K562 (cell line): Measurements from ENCODE around the gene PTRH2. TPM values are rescaled to one million over a fixed set of nuclear protein-coding genes. Genes with fewer than 3 reads are reported as not detected.

Source experiments
- ATAC-seq: fragments of 200-7000 bp; cut with Tn5 transposase; 3 replicates; pipeline ENCODE4 v1.9.1; 2020; ENCODE audit warnings: moderate library complexity
- BruUV-seq: library from RNA; stranded (reverse); fragments of 400-500 nt; replicated peaks from 2 replicates; lab custom pipeline; 2021; lab: Mats Ljungman, UMichigan
- CTCF ChIA-PET: fragments of 300-600 bp; formaldehyde crosslinking; extraction: SDS; loops from one replicate; lab custom pipeline; 2021; ENCODE audit warnings: low intra/inter-chr PET ratio; lab: Yijun Ruan, JAX
- POLR2A ChIA-PET: fragments of 300-600, 350-650 bp; sonication (Branson Sonifier 250); formaldehyde crosslinking; extraction: SDS; loops from one replicate; lab custom pipeline; 2021; ENCODE audit warnings: antibody characterized with exemption, inconsistent platforms; lab: Yijun Ruan, JAX
- DNase-seq, 4 experiments: peaks; one replicate each; pipeline versions ENCODE4 v3.0.0 to v3.0.0-alpha.2; 2011 to 2018; ENCODE audit warnings: low spot score in 3 of 4, mixed read lengths in 3 of 4; ENCODE audit errors: extremely low read depth in 1 of 4
- FAIRE-seq: peaks from 2 replicates; lab custom pipeline; 2011; peaks lifted over from hg19 to GRCh38; lab: Jason Lieb, UNC
- H2AFZ ChIP-seq: 2 replicates; pipeline ENCODE4 v1.6.0; 2011; ENCODE audit warnings: low read depth, low read length, control low read depth, inconsistent platforms
- H3K27ac ChIP-seq: fragments of 200-600 bp; 3 replicates; pipeline ENCODE4 v1.8.0; 2011; ENCODE audit warnings: low read depth, mild to moderate bottlenecking, control low read depth, inconsistent platforms, low read length, moderate library complexity, mixed read lengths; ENCODE audit errors: extremely low read depth
- H3K27me3 ChIP-seq, 2 experiments: fragments of 300-600 bp in 1 of 2; 2 replicates in 1 of 2; 3 replicates in 1 of 2; pipeline versions ENCODE4 v1.6.0 to v1.8.0; 2011; ENCODE audit warnings: inconsistent platforms in 2 of 2, low read length in 2 of 2, mild to moderate bottlenecking in 1 of 2, mixed read lengths in 1 of 2, moderate library complexity in 1 of 2; ENCODE audit not compliant: control insufficient read depth in 2 of 2, insufficient read depth in 2 of 2
- H3K36me3 ChIP-seq: fragments of 300-600 bp; 3 replicates; pipeline ENCODE4 v1.8.0; 2011; ENCODE audit warnings: mild to moderate bottlenecking, low read length, inconsistent platforms; ENCODE audit not compliant: control insufficient read depth, insufficient read depth
- H3K4me1 ChIP-seq, 2 experiments: fragments of 200-600 bp in 1 of 2; replicated peaks in 1 of 2; 2 replicates in 1 of 2; 3 replicates in 1 of 2; pipeline versions ENCODE4 v1.5.1 to v1.8.0; 2011; ENCODE audit warnings: inconsistent platforms in 2 of 2, low read length in 2 of 2, mild to moderate bottlenecking in 1 of 2, mixed read lengths in 1 of 2, moderate library complexity in 1 of 2; ENCODE audit not compliant: control insufficient read depth in 2 of 2, insufficient read depth in 2 of 2
- H3K4me2 ChIP-seq: 2 replicates; pipeline ENCODE4 v1.6.1; 2011; ENCODE audit warnings: low read length, control low read depth, inconsistent platforms, mixed read lengths; ENCODE audit not compliant: insufficient read depth
- H3K4me3 ChIP-seq: fragments of 200-600 bp; sonication (generic), shearing (Covaris generic); 2 replicates; pipeline ENCODE4 v1.5.1; 2016; ENCODE audit warnings: control low read depth, inconsistent platforms
- H3K79me2 ChIP-seq: fragments of 200-600 bp; 3 replicates; pipeline ENCODE4 v1.8.0; 2011; ENCODE audit warnings: low read length, inconsistent platforms; ENCODE audit not compliant: control insufficient read depth, insufficient read depth
- H3K9ac ChIP-seq, 2 experiments: 2 replicates each; pipeline versions ENCODE4 v1.6.0 to v1.6.1; 2011; ENCODE audit warnings: low read depth in 2 of 2, low read length in 2 of 2, control low read depth in 1 of 2, inconsistent platforms in 1 of 2, mild to moderate bottlenecking in 1 of 2, mixed read lengths in 1 of 2; ENCODE audit not compliant: insufficient read depth in 1 of 2
- H3K9me1 ChIP-seq: one replicate; pipeline ENCODE4 v1.6.0; 2011; ENCODE audit warnings: inconsistent platforms, mild to moderate bottlenecking, low read length, moderate library complexity; ENCODE audit not compliant: control insufficient read depth, insufficient read depth
- H3K9me3 ChIP-seq: replicated peaks from 2 replicates; pipeline ENCODE4 v1.5.1; 2011; ENCODE audit warnings: low read depth, low read length, inconsistent platforms; ENCODE audit not compliant: control insufficient read depth, insufficient read depth
- H4K20me1 ChIP-seq: replicated peaks from 2 replicates; pipeline ENCODE4 v1.6.1; 2011; ENCODE audit warnings: low read length, inconsistent platforms, mixed read lengths; ENCODE audit not compliant: control insufficient read depth, insufficient read depth
- GATA2 ChIP-seq: sonication (generic); formaldehyde crosslinking; IDR thresholded peaks from 2 replicates; pipeline ENCODE4 v1.4.0; 2020; ENCODE audit warnings: mild to moderate bottlenecking, missing genetic modification reagents
- WGBS: fragments of 100-300 bp; shearing (Covaris generic); methylation state at CpG from one replicate; pipeline ENCODE4 v1.1.6; 2016; ENCODE audit warnings: low coverage, mixed read lengths; ENCODE audit not compliant: insufficient coverage; ENCODE audit errors: missing lambda C conversion rate; 5-methylcytosine and 5-hydroxymethylcytosine counted together
- in situ Hi-C: fragments of 300-500 bp; cut with MboI; formaldehyde crosslinking; loops from 4 replicates; pipeline ENCODE4 v1.15.0; 2018; ENCODE audit warnings: inconsistent platforms, mixed read lengths
- intact Hi-C: fragments of 100-400 bp; cut with micrococcal nuclease; formaldehyde crosslinking; loops from 2 replicates; pipeline ENCODE4 v1.14.2; 2022
- polyA plus RNA-seq, 8 experiments: library from polyadenylated mRNA; depleted of rRNA in 4 of 8; stranded (reverse) in 5 of 8; unstranded in 3 of 8; fragments of >200 nt; fragmentation: Nextera tagmentation in 2 of 8; fragmentation: Illumina TruSeq in 1 of 8; extraction: Ambion mirVana in 2 of 8; extraction: Trizol in 1 of 8; gene quantifications; 2 replicates each; pipeline versions ENCODE4 v1.2.1 to v1.2.3, GENCODE V29; 2011 to 2014; ENCODE audit warnings: inconsistent platforms in 1 of 8, missing spikeins in 1 of 8
- total RNA-seq, 7 experiments: library from RNA; depleted of rRNA in 6 of 7; stranded (reverse); fragments of >200 nt in 6 of 7; fragmentation: Illumina TruSeq in 2 of 7; extraction: Trizol in 2 of 7; gene quantifications; 2 replicates each; pipeline versions ENCODE4 v1.2.1 to v1.2.3, GENCODE V29; 2011 to 2021; ENCODE audit warnings: low replicate concordance in 1 of 7
- TF ChIP-seq, protein P1 (sequence below): sonication (generic); formaldehyde crosslinking; IDR thresholded peaks from 2 replicates; pipeline ENCODE4 v1.8.0; 2022; ENCODE audit warnings: mild to moderate bottlenecking, missing genetic modification reagents
- TF ChIP-seq, protein P2 (sequence below), 2 experiments: fragments of 450-650 bp in 1 of 2; sonication (generic) in 1 of 2; formaldehyde crosslinking in 1 of 2; IDR thresholded peaks; 2 replicates each; pipeline versions ENCODE4 v1.7.1 to v1.9.0; 2016 to 2022; ENCODE audit warnings: inconsistent platforms in 1 of 2, mild to moderate bottlenecking in 1 of 2, missing genetic modification reagents in 1 of 2
- TF ChIP-seq, protein P3 (sequence below): fragments of 150-350 bp; conservative IDR thresholded peaks from 2 replicates; pipeline ENCODE4 v1.6.1; 2014; ENCODE audit warnings: low read length

PTRH2 gene
- total and polyA plus RNA-seq, 9 of the 15 experiments (the other 6 are each of a cell fraction or from before 2014, with no cell fraction given): 53.1 to 210 (median 126) TPM

DNA sequence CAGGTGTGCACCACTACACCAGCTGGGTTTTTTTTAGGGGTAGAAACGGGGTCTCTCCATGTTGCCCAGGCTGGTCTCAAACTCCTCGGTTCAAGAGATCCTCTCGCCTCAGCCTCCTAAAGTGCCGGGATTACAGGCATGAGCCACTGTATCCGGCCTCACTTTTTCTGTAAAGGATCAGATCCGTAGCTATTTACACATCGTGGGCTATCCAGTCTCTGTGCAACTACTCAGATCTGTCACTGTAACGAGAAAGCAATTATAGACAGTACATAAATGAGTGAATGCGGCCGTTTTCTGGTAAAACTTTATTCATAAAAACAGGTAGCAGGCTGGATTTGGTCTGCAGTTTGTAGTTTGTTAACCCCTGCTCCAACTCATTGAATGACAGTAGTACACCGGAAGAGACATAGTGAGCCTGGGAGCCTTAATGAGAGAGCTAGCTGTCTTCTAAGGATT is 44.8 kb upstream of the PTRH2 start:
- H3K79me2 ChIP-seq: no peaks in the 10 kb centered on the region; the same call in 2 of the 3 replicates
- no peak for DNase-seq
- no TSS peak for BruUV-seq
- H3K4me2 ChIP-seq: no peak overlapping the region
- H2AFZ ChIP-seq: no peak overlapping the region
- in situ Hi-C loops: no loop called here
- H3K27ac ChIP-seq: no peak overlapping the region
- no peak for ATAC-seq
- 85% methylated on average over 11 of the region's 11 CpGs for WGBS
- ChIA-PET CTCF (interaction anchor here (3.5 kb wide), 1 partner anchor 108 kb away, joined by 54 read pairs; no protein-coding TSS in a partner anchor), POLR2A (interaction anchor here (1.1 to 5.4 kb wide), 4 partner anchors 49 to 132 kb away, joined by 3 to 87 read pairs (median 9); no protein-coding TSS in a partner anchor)
- H3K9me3 ChIP-seq: no peaks in the 10 kb centered on the region
- FAIRE-seq: no peak
- H3K27me3 ChIP-seq: no peaks in the 10 kb centered on the region
- H3K9ac ChIP-seq: no peak overlapping the region
- H3K9me1 ChIP-seq: no peaks in the 10 kb centered on the region
- no peak overlapping the region for H3K4me3 ChIP-seq
- intact Hi-C loops: loop anchor here (2.0 kb wide), 1 partner anchor 33 kb away; no protein-coding TSS in a partner anchor
- TF ChIP-seq, protein P1, sequence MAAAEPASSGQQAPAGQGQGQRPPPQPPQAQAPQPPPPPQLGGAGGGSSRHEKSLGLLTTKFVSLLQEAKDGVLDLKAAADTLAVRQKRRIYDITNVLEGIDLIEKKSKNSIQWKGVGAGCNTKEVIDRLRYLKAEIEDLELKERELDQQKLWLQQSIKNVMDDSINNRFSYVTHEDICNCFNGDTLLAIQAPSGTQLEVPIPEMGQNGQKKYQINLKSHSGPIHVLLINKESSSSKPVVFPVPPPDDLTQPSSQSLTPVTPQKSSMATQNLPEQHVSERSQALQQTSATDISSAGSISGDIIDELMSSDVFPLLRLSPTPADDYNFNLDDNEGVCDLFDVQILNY (CRISPR knock-in tag): no peak
- TF ChIP-seq, protein P2, sequence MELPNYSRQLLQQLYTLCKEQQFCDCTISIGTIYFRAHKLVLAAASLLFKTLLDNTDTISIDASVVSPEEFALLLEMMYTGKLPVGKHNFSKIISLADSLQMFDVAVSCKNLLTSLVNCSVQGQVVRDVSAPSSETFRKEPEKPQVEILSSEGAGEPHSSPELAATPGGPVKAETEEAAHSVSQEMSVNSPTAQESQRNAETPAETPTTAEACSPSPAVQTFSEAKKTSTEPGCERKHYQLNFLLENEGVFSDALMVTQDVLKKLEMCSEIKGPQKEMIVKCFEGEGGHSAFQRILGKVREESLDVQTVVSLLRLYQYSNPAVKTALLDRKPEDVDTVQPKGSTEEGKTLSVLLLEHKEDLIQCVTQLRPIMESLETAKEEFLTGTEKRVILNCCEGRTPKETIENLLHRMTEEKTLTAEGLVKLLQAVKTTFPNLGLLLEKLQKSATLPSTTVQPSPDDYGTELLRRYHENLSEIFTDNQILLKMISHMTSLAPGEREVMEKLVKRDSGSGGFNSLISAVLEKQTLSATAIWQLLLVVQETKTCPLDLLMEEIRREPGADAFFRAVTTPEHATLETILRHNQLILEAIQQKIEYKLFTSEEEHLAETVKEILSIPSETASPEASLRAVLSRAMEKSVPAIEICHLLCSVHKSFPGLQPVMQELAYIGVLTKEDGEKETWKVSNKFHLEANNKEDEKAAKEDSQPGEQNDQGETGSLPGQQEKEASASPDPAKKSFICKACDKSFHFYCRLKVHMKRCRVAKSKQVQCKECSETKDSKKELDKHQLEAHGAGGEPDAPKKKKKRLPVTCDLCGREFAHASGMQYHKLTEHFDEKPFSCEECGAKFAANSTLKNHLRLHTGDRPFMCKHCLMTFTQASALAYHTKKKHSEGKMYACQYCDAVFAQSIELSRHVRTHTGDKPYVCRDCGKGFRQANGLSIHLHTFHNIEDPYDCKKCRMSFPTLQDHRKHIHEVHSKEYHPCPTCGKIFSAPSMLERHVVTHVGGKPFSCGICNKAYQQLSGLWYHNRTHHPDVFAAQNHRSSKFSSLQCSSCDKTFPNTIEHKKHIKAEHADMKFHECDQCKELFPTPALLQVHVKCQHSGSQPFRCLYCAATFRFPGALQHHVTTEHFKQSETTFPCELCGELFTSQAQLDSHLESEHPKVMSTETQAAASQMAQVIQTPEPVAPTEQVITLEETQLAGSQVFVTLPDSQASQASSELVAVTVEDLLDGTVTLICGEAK (IDR thresholded peaks at IDR 0.05): peak; percentile 73
- TF ChIP-seq, protein P2 (CRISPR knock-in tag; IDR thresholded peaks at IDR 0.05): no peak
- TF ChIP-seq, protein P3, sequence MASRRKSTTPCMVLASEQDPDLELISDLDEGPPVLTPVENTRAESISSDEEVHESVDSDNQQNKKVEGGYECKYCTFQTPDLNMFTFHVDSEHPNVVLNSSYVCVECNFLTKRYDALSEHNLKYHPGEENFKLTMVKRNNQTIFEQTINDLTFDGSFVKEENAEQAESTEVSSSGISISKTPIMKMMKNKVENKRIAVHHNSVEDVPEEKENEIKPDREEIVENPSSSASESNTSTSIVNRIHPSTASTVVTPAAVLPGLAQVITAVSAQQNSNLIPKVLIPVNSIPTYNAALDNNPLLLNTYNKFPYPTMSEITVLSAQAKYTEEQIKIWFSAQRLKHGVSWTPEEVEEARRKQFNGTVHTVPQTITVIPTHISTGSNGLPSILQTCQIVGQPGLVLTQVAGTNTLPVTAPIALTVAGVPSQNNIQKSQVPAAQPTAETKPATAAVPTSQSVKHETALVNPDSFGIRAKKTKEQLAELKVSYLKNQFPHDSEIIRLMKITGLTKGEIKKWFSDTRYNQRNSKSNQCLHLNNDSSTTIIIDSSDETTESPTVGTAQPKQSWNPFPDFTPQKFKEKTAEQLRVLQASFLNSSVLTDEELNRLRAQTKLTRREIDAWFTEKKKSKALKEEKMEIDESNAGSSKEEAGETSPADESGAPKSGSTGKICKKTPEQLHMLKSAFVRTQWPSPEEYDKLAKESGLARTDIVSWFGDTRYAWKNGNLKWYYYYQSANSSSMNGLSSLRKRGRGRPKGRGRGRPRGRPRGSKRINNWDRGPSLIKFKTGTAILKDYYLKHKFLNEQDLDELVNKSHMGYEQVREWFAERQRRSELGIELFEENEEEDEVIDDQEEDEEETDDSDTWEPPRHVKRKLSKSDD: no peak
- no peak for TF ChIP-seq GATA2
- H3K4me1 ChIP-seq: peaks cover 0 to 5% of the 10 kb centered on the region in 2 experiments; a peak in 2 of 5 replicates
- H3K36me3 ChIP-seq: peaks cover 18% of the 10 kb centered on the region
- H4K20me1 ChIP-seq: no peaks in the 10 kb centered on the region
